Spleen (tissue), 13 donors: ENCODE results near the gene LYZL1. TPM values are rescaled to one million over a fixed set of nuclear protein-coding genes. Genes with fewer than 3 reads are reported as not detected.
"Not testable (repeated sequence)": the region's sequence is repeated elsewhere in the genome, so short reads cannot be mapped to it uniquely, and the experiment has no call there.

Experiments used
- DNase-seq: peaks from one replicate; pipeline ENCODE4 v3.0.0-alpha.2; 2020
- H3K27ac ChIP-seq, 8 donors: fragments of 200-600 bp; sonication (generic) in 7 of 8; 1 replicate in 4 of 8; 2 replicates in 4 of 8; pipeline versions ENCODE4 v1.5.0 to v1.8.0; 2016 to 2021; ENCODE audit warnings: inconsistent platforms in 4 of 8, mild to moderate bottlenecking in 4 of 8, moderate library complexity in 1 of 8
- H3K27me3 ChIP-seq, 7 donors: fragments of 200-600 bp; sonication (generic) in 6 of 7; replicated peaks in 1 of 7; 1 replicate in 4 of 7; 2 replicates in 3 of 7; pipeline versions ENCODE4 v1.5.0 to v1.8.0; 2016 to 2021; ENCODE audit warnings: inconsistent platforms in 3 of 7, mild to moderate bottlenecking in 1 of 7
- H3K36me3 ChIP-seq, 6 donors: fragments of 200-600 bp; sonication (generic) in 5 of 6; 1 replicate in 4 of 6; 2 replicates in 2 of 6; pipeline versions ENCODE4 v1.5.0 to v1.8.0; 2016 to 2021; ENCODE audit warnings: inconsistent platforms in 2 of 6
- H3K4me1 ChIP-seq, 6 donors: fragments of 200-600 bp; sonication (generic) in 5 of 6; 1 replicate in 3 of 6; 2 replicates in 3 of 6; pipeline versions ENCODE4 v1.5.0 to v1.8.0; 2016 to 2021; ENCODE audit warnings: inconsistent platforms in 3 of 6
- H3K4me3 ChIP-seq, 8 donors: fragments of 200-600 bp; sonication (generic) in 7 of 8; 1 replicate in 4 of 8; 2 replicates in 4 of 8; pipeline versions ENCODE4 v1.5.0 to v1.8.0; 2016 to 2021; ENCODE audit warnings: inconsistent platforms in 4 of 8, mild to moderate bottlenecking in 4 of 8, moderate library complexity in 2 of 8
- H3K9me3 ChIP-seq, 8 donors: fragments of 200-600 bp; sonication (generic) in 7 of 8; 1 replicate in 4 of 8; 2 replicates in 4 of 8; pipeline versions ENCODE4 v1.5.0 to v1.8.0; 2016 to 2021; ENCODE audit warnings: inconsistent platforms in 4 of 8
- POLR2A ChIP-seq, 3 donors: fragments of 450-650 bp; IDR thresholded peaks; one replicate each; pipeline ENCODE4 v1.5.1; 2017; ENCODE audit warnings: antibody characterized with exemption in 3 of 3, mild to moderate bottlenecking in 1 of 3
- POLR2AphosphoS5 ChIP-seq, 3 donors: sonication (generic); formaldehyde crosslinking; IDR thresholded peaks; one replicate each; pipeline ENCODE4 v1.5.1; 2017; ENCODE audit warnings: antibody characterized with exemption in 3 of 3
- WGBS, 5 donors: extraction: QIAGEN DNeasy Blood & Tissue Kit in 3 of 5; methylation state at CpG; one replicate each; pipeline versions ENCODE4 v1.1.5 to v1.1.7; 2013 to 2018; 5-methylcytosine and 5-hydroxymethylcytosine counted together
- intact Hi-C: fragments of 100-400 bp; cut with DNase I; formaldehyde crosslinking; loops from one replicate; pipeline ENCODE4 v1.15.0; 2023; ENCODE audit warnings: low total_unique reads
- long read RNA-seq, 2 donors: transcript quantifications; one replicate each; lab custom pipeline, GENCODE V29; 2026
- polyA plus RNA-seq, 3 donors: library from polyadenylated mRNA; stranded (reverse); fragments of 200-250 nt; gene quantifications; one replicate each; pipeline ENCODE4 v1.2.1, GENCODE V29; 2013
- total RNA-seq, 7 donors: library from RNA; depleted of rRNA in 3 of 7; stranded (reverse); fragments of >200 nt in 3 of 7; fragmentation: NEBNext Ultra II Directional in 4 of 7; extraction: Animal tissue kit (Norgen Biotek cat#: 25700) in 4 of 7; gene quantifications; one replicate each; pipeline versions ENCODE4 v1.1.0 to v1.2.1, GENCODE V29; 2016 to 2021
- TF ChIP-seq, protein P1 (sequence below), 11 experiments: fragments of 200-600 bp in 7 of 11; fragments of 450-650 bp in 4 of 11; sonication (generic) in 4 of 11; IDR thresholded peaks in 8 of 11; conservative IDR thresholded peaks in 3 of 11; 1 replicate in 7 of 11; 2 replicates in 4 of 11; pipeline versions ENCODE4 v1.4.0 to v1.8.0; 2016 to 2021; ENCODE audit warnings: antibody characterized with exemption in 11 of 11, inconsistent platforms in 4 of 11, mild to moderate bottlenecking in 1 of 11
- donor health status: healthy with polysubstance abuse.
- donor health status: DM: no; HTN: no; CAD: no; lungs with moderate emphysema.
- donor health status: DM: no; HTN: no; CAD: no.
- donor health status: Bipolar disorder and iron deficiency.
- donor health status: healthy.
- donor health status: DM: no; HTN: no; CAD: no.
- donor health status: DM: yes; HTN: yes; CAD: no.

The LYZL1 gene
- total RNA-seq = not detected
- polyA plus RNA-seq = not detected
- long read RNA-seq, donor 1 = 0 reads
- long read RNA-seq, donor 2 = 0 reads

DNA sequence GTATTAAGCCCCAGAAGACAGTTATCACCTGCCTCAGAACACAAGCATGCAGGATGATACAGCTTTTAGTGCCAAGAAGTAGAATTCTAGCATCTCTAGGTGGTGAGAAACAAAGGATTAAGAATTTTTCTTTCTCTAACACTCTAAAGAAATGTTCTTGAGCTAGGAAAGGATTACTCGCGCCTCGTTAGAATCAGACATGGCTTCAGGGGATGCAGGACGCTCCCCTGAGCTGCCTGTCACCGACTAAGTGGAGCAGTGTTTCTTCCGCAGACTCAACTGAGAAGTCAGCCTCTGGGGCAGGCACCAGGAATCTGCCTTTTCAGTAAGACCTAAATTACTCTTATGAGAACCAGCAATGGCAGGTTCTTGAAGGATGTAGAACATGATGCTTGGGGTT, at the start of gene LYZL1:
Gene LYZL1, plus strand, starts transcription at position 165 of the 400 bp plus-strand sequence. CDS start 2,798 bp downstream, outside the sequence.
- H3K36me3 ChIP-seq, H3K4me1 ChIP-seq, H3K27ac ChIP-seq, intact Hi-C loops, H3K9me3 ChIP-seq, H3K4me3 ChIP-seq, DNase-seq: not testable (repeated sequence)
- WGBS, 5 donors = 87 to 95% (median 91%) methylated on average over 6 of the region's 6 CpGs
- peaks cover 0 to 11% (median 0%) of the 10 kb centered on the region in 7 donors for H3K27me3 ChIP-seq

DNA sequence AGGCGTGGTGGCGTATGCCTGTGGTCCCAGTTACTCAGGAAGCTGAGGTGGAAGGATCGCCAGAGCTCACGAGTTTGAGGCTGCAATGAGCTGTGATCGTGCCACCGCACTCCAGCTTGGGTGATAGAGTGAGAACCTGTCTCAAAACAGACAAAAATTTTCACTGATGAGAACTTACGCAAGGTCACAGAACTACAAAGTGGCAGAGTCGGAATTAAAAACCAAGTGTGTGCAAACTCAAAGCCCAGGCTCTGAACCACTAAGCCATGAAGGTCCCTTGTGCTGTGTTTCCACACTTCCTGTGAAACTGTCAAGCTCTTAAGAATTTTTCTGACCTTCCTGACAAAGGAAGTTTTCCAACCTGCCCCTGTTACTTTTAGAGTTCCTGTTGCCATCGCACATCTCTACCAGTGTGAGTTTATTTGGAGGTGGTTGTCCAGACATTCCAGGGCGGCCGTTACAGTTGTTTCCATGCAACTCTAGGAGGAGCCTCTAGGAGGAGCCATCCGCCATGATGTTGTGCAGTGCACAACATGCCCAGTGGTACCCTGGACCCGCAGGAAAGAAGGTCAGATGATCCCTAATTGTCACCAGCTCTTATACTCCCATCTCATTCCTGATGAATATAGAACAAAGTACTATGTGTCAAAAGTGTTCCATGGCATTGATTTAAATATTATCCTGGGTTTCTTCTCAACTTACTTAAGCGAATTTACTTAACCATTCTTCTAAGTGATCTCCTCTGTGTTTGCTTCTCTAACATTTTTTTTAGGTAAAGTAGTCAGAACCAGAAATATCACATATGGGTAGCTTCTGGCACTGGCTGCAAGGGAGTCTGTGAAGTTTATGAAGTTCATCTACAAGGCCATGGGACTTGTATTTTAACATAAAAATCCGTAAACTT, 49.0 kb upstream of the LYZL1 start:
- Histone ChIP-seq H3K9me3 (no peaks in the 10 kb centered on the region), H3K27me3 (no peaks in the 10 kb centered on the region), H3K4me1 (no peaks in the 10 kb centered on the region), H3K27ac (no peak overlapping the region), H3K4me3 (no peak overlapping the region), H3K36me3 (no peaks in the 10 kb centered on the region)
- intact Hi-C loops = no loop called here
- DNase-seq = no peak
- TF ChIP-seq POLR2AphosphoS5 (IDR thresholded peaks at IDR 0.05) = no peak
- TF ChIP-seq, protein P1, sequence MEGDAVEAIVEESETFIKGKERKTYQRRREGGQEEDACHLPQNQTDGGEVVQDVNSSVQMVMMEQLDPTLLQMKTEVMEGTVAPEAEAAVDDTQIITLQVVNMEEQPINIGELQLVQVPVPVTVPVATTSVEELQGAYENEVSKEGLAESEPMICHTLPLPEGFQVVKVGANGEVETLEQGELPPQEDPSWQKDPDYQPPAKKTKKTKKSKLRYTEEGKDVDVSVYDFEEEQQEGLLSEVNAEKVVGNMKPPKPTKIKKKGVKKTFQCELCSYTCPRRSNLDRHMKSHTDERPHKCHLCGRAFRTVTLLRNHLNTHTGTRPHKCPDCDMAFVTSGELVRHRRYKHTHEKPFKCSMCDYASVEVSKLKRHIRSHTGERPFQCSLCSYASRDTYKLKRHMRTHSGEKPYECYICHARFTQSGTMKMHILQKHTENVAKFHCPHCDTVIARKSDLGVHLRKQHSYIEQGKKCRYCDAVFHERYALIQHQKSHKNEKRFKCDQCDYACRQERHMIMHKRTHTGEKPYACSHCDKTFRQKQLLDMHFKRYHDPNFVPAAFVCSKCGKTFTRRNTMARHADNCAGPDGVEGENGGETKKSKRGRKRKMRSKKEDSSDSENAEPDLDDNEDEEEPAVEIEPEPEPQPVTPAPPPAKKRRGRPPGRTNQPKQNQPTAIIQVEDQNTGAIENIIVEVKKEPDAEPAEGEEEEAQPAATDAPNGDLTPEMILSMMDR (IDR thresholded peaks at IDR 0.05 in 8 of 11, conservative IDR thresholded peaks at IDR 0.05 in 3 of 11) = peak in 2 of 11 experiments; percentile 9 to 28
- no peak for TF ChIP-seq POLR2A (IDR thresholded peaks at IDR 0.05)
- 46 to 83% (median 69%) methylated on average over 15 of the region's 15 CpGs for whole genome bisulfite sequencing, 5 donors

DNA sequence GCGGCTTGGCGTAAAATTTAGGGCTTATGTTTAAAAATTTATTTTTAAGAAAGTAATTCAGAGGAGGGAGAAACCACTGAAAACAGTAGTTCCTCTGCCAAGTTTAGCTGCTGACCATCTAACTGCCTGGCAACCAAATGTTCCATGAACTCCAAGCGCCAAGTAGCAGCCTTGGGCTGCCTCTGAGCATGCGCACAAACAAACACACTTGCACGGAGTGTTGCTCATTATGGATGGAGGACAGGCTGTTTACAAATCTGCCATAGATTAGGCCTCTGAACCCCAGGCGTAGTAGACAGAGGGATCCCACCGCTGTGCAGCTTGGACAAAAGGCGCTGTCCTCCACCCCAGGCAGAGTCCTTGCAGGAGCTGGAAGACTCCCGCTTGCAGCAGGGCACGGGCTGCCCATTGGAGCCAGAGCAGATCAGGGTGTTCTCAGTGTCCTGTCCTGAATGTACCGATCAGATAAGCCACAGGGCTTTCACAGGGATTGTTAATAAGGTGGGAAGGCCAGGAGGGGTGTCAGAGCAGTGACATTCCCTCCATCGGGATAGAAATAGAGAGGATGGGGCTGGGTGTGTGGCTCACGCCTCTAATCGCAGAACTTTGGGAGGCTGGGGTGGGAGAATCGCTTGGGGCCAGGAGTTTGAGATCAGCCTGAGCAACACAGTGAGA, 47.7 kb upstream of the LYZL1 start:
- Histone ChIP-seq H3K27ac (no peak overlapping the region), H3K27me3 (peaks cover 0 to 2% (median 0%) of the 10 kb centered on the region in 7 donors), H3K4me3 (no peak overlapping the region), H3K9me3 (no peaks in the 10 kb centered on the region), H3K36me3 (no peaks in the 10 kb centered on the region), H3K4me1 (no peaks in the 10 kb centered on the region)
- DNase-seq = no peak
- WGBS, 5 donors = 82 to 92% (median 86%) methylated on average over 11 to 15 of the region's 15 CpGs
- no peak for TF ChIP-seq POLR2AphosphoS5 (IDR thresholded peaks at IDR 0.05)
- TF ChIP-seq POLR2A (IDR thresholded peaks at IDR 0.05) = no peak
- TF ChIP-seq, protein P1 (IDR thresholded peaks at IDR 0.05 in 8 of 11, conservative IDR thresholded peaks at IDR 0.05 in 3 of 11) = no peak
- intact Hi-C loops = no loop called here

DNA sequence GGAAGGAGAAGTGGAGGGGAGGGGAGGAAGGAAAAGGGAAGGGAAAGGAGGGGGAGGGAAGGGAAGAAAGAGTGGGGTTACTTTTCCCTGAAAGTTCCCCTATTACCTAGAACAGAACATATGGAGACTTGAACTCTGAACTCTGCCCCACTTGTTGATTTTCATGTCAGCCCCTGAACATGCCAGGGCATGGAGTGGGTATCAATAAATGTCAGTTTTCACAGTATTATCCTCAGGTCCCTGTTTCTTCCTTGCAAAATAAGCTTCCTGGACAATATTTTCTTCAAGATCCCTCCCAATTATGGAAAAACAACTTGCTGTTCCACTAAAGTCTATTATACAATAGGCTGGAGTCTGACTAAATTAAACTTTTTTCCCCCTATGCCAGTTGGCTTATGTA, 46.9 kb upstream of the LYZL1 start:
- H3K4me3 ChIP-seq = no peak overlapping the region
- no peaks in the 10 kb centered on the region for H3K4me1 ChIP-seq
- H3K27me3 ChIP-seq = peaks cover 0 to 3% (median 0%) of the 10 kb centered on the region in 7 donors
- no peak overlapping the region for H3K27ac ChIP-seq
- no peak for DNase-seq
- TF ChIP-seq POLR2A (IDR thresholded peaks at IDR 0.05) = no peak
- TF ChIP-seq POLR2AphosphoS5 (IDR thresholded peaks at IDR 0.05) = no peak
- TF ChIP-seq, protein P1 (IDR thresholded peaks at IDR 0.05 in 8 of 11, conservative IDR thresholded peaks at IDR 0.05 in 3 of 11) = no peak
- intact Hi-C loops = no loop called here
- H3K9me3 ChIP-seq = no peaks in the 10 kb centered on the region
- H3K36me3 ChIP-seq = no peaks in the 10 kb centered on the region
